ENCODE measurements around the gene HPD. TPM values are rescaled to one million over a fixed set of nuclear protein-coding genes. Genes with fewer than 3 reads are reported as not detected.

HPD gene
- total and polyA plus RNA-seq, 2 of the 4 experiments (the other 2 are of a cell fraction): 0.15 to 0.18 TPM

GRCh38 chr12:121795034-121795968, 63.4 kb downstream of the HPD start:
- peak overlapping the region; percentile 56 for H3K4ac ChIP-seq (ENCODE audit: low read depth, low read length)
- CTCF ChIA-PET: interaction anchor here (0.5 to 3.9 kb wide), 15 partner anchors 11 to 1365 kb away, joined by 3 to 49 read pairs (median 5); partner anchors contain the start of gene PSMD9
- H3K4me1 ChIP-seq (ENCODE audit: control insufficient read depth, insufficient read depth, low read length): peaks cover 30% of the 10 kb centered on the region
- peak overlapping the region; percentile 97 for H2AK9ac ChIP-seq (replicated peaks; ENCODE audit: low read depth, low read length, poor library complexity)
- peaks cover 9% of the 10 kb centered on the region; the same call in 1 of the 2 replicates for H3K36me3 ChIP-seq (ENCODE audit: control insufficient read depth, insufficient read depth, low read length)
- no peak overlapping the region for H2BK5ac ChIP-seq (ENCODE audit: low read depth, low read length, poor library complexity, severe bottlenecking)
- WGBS, 2 experiments (ENCODE audit: extremely low coverage in 2 of 2, insufficient read length in 1 of 2): 51% methylated on average over 7 of the region's 15 CpGs; no CpG with 5 or more reads in 1 of the 2 experiments
- H3K14ac ChIP-seq (replicated peaks; ENCODE audit: low read depth, low read length): no peak overlapping the region
- no peak overlapping the region for H3K4me2 ChIP-seq (ENCODE audit: low read depth, low read length)
- ATAC-seq (ENCODE audit: low read depth) (peak; percentile 21), DNase-seq (peak; percentile 81)
- H2BK120ac ChIP-seq (ENCODE audit: low read depth, low read length): no peak overlapping the region
- no peak overlapping the region for H3K56ac ChIP-seq (ENCODE audit: extremely low read depth, insufficient read depth, low read length)
- no peak overlapping the region for H2BK15ac ChIP-seq (ENCODE audit: low read depth, low read length)
- BruUV-seq (replicated peaks): no TSS peak
- no peak overlapping the region for H3K4me3 ChIP-seq (ENCODE audit: insufficient read depth, low read depth, low read length)
- 0 out of 2 replicates have a peak overlapping the region, but pooled peaks have one; percentile 57 for H4K91ac ChIP-seq (ENCODE audit: insufficient read depth, low read depth, low read length)
- H3K9ac ChIP-seq (ENCODE audit: low read depth, low read length): no peak overlapping the region
- peaks cover 11% of the 10 kb centered on the region for H4K20me1 ChIP-seq (ENCODE audit: insufficient read depth, low read length)
- H4K5ac ChIP-seq (ENCODE audit: low read depth, low read length): no peak overlapping the region
- H2AFZ ChIP-seq (replicated peaks; ENCODE audit: low read length, poor library complexity): peak overlapping the region; percentile 95
- peaks cover 4% of the 10 kb centered on the region; the same call in 1 of the 2 replicates for H3K9me1 ChIP-seq (ENCODE audit: insufficient read depth, low read length)
- peak overlapping the region; percentile 43; the same call in 1 of the 2 replicates for H3K23ac ChIP-seq (ENCODE audit: low read depth, low read length)
- no peaks in the 10 kb centered on the region for H3K27me3 ChIP-seq (ENCODE audit: control insufficient read depth, insufficient read depth, low read length)
- no peak overlapping the region for H3K27ac ChIP-seq (ENCODE audit: insufficient read depth, low read length)
- POLR2A ChIA-PET (ENCODE audit: unreplicated experiment): interaction anchor here (0.6 to 2.0 kb wide), 4 partner anchors 11 to 292 kb away, joined by 3 to 10 read pairs (median 5); no protein-coding TSS in a partner anchor
- intact Hi-C loops (cut with micrococcal nuclease) (loop anchor here (1.0 to 10.0 kb wide), 4 partner anchors 17 to 240 kb away; partner anchors contain the start of genes BCL7A and PSMD9), in situ Hi-C loops (cut with MboI; ENCODE audit: low sequenced_read_pairs) (no loop called here), dilution Hi-C loops (cut with HindIII; ENCODE audit: low sequenced_read_pairs, unreplicated experiment) (no loop called here)
- H2BK20ac ChIP-seq (ENCODE audit: low read depth, low read length): no peak overlapping the region; the same call in 1 of the 2 replicates
- peak overlapping the region; percentile 75 for H2AK5ac ChIP-seq (ENCODE audit: low read depth, low read length)
- peaks cover 6 to 45% of the 10 kb centered on the region in 2 experiments; a peak in 3 of 4 replicates for H3K79me1 ChIP-seq (ENCODE audit: low read depth in 1 of 2, low read length in 2 of 2)
- no peak overlapping the region for H3K18ac ChIP-seq (ENCODE audit: low read depth, low read length)
- H3K9me3 ChIP-seq (ENCODE audit: control insufficient read depth, insufficient read depth, low read length): no peaks in the 10 kb centered on the region
- peak overlapping the region in 1 of 2 experiments; percentile 47; a peak in 2 of 4 replicates for H4K8ac ChIP-seq (ENCODE audit: low read depth in 2 of 2, low read length in 2 of 2)
- peak; percentile 87 for TF ChIP-seq SMC3 (IDR thresholded peaks at IDR 0.05; ENCODE audit: low read depth, low read length)
- TF ChIP-seq FOS (IDR thresholded peaks at IDR 0.05; ENCODE audit: low read depth, low read length): no peak
- no peak for TF ChIP-seq BHLHE40 (IDR thresholded peaks at IDR 0.05; ENCODE audit: low read depth, low read length)
- TF ChIP-seq, protein P1, sequence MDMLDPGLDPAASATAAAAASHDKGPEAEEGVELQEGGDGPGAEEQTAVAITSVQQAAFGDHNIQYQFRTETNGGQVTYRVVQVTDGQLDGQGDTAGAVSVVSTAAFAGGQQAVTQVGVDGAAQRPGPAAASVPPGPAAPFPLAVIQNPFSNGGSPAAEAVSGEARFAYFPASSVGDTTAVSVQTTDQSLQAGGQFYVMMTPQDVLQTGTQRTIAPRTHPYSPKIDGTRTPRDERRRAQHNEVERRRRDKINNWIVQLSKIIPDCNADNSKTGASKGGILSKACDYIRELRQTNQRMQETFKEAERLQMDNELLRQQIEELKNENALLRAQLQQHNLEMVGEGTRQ (IDR thresholded peaks at IDR 0.05; ENCODE audit: low read depth, low read length): no peak
- TF ChIP-seq MAFK (IDR thresholded peaks at IDR 0.05; ENCODE audit: low read depth, low read length): peak; percentile 78
- TF ChIP-seq, protein P2, sequence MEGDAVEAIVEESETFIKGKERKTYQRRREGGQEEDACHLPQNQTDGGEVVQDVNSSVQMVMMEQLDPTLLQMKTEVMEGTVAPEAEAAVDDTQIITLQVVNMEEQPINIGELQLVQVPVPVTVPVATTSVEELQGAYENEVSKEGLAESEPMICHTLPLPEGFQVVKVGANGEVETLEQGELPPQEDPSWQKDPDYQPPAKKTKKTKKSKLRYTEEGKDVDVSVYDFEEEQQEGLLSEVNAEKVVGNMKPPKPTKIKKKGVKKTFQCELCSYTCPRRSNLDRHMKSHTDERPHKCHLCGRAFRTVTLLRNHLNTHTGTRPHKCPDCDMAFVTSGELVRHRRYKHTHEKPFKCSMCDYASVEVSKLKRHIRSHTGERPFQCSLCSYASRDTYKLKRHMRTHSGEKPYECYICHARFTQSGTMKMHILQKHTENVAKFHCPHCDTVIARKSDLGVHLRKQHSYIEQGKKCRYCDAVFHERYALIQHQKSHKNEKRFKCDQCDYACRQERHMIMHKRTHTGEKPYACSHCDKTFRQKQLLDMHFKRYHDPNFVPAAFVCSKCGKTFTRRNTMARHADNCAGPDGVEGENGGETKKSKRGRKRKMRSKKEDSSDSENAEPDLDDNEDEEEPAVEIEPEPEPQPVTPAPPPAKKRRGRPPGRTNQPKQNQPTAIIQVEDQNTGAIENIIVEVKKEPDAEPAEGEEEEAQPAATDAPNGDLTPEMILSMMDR (conservative IDR thresholded peaks at IDR 0.05; ENCODE audit: low read depth, low read length): peak; percentile 95
- no peak for TF ChIP-seq CHD1 (IDR thresholded peaks at IDR 0.05; ENCODE audit: low read depth, low read length)
- TF ChIP-seq RAD21 (IDR thresholded peaks at IDR 0.05; ENCODE audit: low read length): peak; percentile 90
- no peak for TF ChIP-seq RCOR1 (IDR thresholded peaks at IDR 0.05; ENCODE audit: insufficient replicate concordance, low read length)
- TF ChIP-seq CEBPB (IDR thresholded peaks at IDR 0.05; ENCODE audit: low read depth, low read length): no peak
- TF ChIP-seq MXI1 (IDR thresholded peaks at IDR 0.05; ENCODE audit: borderline replicate concordance, low read depth, low read length): no peak
- no peak for TF ChIP-seq RFX5 (IDR thresholded peaks at IDR 0.05; ENCODE audit: low read depth, low read length)
- peak; percentile 60; the same call in 1 of the 2 replicates for TF ChIP-seq MAZ (IDR thresholded peaks at IDR 0.05; ENCODE audit: borderline replicate concordance, low read depth, low read length)
- no peak for TF ChIP-seq POLR2A (IDR thresholded peaks at IDR 0.05; ENCODE audit: low read depth, low read length)
- no peak for TF ChIP-seq NFE2L2 (IDR thresholded peaks at IDR 0.05; ENCODE audit: low read depth, low read length)
